ENCODE data around the gene RNFT2.
"Not testable (repeated sequence)": the region's sequence is repeated elsewhere in the genome, so short reads cannot be mapped to it uniquely, and the experiment has no call there.

RNFT2 gene

DNA sequence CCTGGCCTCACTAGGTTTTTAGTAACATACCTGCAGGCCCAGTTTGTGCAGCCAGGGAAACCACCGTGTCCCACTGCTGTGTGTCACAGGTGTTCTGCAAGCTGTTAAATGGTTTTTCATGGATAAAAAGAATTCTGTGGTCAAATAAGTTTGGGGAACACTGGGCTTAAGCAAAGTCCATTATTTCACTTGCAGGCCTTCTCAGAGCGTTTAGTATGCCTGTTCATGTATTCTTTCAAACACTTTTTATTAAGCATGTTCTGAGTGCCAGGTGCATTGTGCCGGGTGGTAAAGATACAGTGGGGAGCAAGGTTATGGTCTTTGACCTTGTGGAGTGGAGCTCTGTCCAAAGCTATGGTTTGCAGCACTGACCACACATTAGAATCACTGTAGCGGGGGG is 7.4 kb downstream of the RNFT2 start:
- TF ChIP-seq CTCF (IDR thresholded peaks at IDR 0.05; ENCODE audit: low read depth, low read length), result no peak
- Histone ChIP-seq H3K9me3 (ENCODE audit: severe bottlenecking) (no peaks in the 10 kb centered on the region), H3K4me3 (ENCODE audit: low read depth, low read length) (no peak overlapping the region), H3K27ac (no peak overlapping the region), H3K27me3 (ENCODE audit: insufficient read depth, low read depth, severe bottlenecking) (no peaks in the 10 kb centered on the region), H3K36me3 (peaks cover 40% of the 10 kb centered on the region)
- DNase-seq, result no peak

GRCh38 chr12:116749884-116750283 is 11.8 kb downstream of the RNFT2 start:
- H3K9me3 ChIP-seq (ENCODE audit: severe bottlenecking), result no peaks in the 10 kb centered on the region
- H3K27ac ChIP-seq, result no peak overlapping the region
- peaks cover 40% of the 10 kb centered on the region for H3K36me3 ChIP-seq
- no peak for DNase-seq
- no peaks in the 10 kb centered on the region for H3K27me3 ChIP-seq (ENCODE audit: insufficient read depth, low read depth, severe bottlenecking)
- no peak overlapping the region for H3K4me3 ChIP-seq (ENCODE audit: low read depth, low read length)
- no peak for TF ChIP-seq CTCF (IDR thresholded peaks at IDR 0.05; ENCODE audit: low read depth, low read length)

- no peak for TF ChIP-seq CTCF (IDR thresholded peaks at IDR 0.05; ENCODE audit: low read depth, low read length)
- H3K27me3 ChIP-seq (ENCODE audit: insufficient read depth, low read depth, severe bottlenecking), result no peaks in the 10 kb centered on the region
- peaks cover 39% of the 10 kb centered on the region for H3K36me3 ChIP-seq
- no peaks in the 10 kb centered on the region for H3K9me3 ChIP-seq (ENCODE audit: severe bottlenecking)
- DNase-seq, result no peak
- no peak overlapping the region for H3K27ac ChIP-seq
- no peak overlapping the region for H3K4me3 ChIP-seq (ENCODE audit: low read depth, low read length)
Observed at GRCh38 chr12:116750298-116750697, 12.2 kb downstream of the RNFT2 start.

GRCh38 chr12:116754097-116754496 is 16.0 kb downstream of the RNFT2 start:
- H3K36me3 ChIP-seq, result peaks cover 25% of the 10 kb centered on the region
- H3K27me3 ChIP-seq (ENCODE audit: insufficient read depth, low read depth, severe bottlenecking); DNase-seq; H3K9me3 ChIP-seq (ENCODE audit: severe bottlenecking); H3K27ac ChIP-seq; H3K4me3 ChIP-seq (ENCODE audit: low read depth, low read length): not testable (repeated sequence)

- H3K36me3 ChIP-seq, result peaks cover 31% of the 10 kb centered on the region
- not testable (repeated sequence) for H3K4me3 ChIP-seq (ENCODE audit: low read depth, low read length); DNase-seq; H3K27me3 ChIP-seq (ENCODE audit: insufficient read depth, low read depth, severe bottlenecking); H3K9me3 ChIP-seq (ENCODE audit: severe bottlenecking); H3K27ac ChIP-seq
Observed at GRCh38 chr12:116754783-116755182, 16.7 kb downstream of the RNFT2 start.

DNA sequence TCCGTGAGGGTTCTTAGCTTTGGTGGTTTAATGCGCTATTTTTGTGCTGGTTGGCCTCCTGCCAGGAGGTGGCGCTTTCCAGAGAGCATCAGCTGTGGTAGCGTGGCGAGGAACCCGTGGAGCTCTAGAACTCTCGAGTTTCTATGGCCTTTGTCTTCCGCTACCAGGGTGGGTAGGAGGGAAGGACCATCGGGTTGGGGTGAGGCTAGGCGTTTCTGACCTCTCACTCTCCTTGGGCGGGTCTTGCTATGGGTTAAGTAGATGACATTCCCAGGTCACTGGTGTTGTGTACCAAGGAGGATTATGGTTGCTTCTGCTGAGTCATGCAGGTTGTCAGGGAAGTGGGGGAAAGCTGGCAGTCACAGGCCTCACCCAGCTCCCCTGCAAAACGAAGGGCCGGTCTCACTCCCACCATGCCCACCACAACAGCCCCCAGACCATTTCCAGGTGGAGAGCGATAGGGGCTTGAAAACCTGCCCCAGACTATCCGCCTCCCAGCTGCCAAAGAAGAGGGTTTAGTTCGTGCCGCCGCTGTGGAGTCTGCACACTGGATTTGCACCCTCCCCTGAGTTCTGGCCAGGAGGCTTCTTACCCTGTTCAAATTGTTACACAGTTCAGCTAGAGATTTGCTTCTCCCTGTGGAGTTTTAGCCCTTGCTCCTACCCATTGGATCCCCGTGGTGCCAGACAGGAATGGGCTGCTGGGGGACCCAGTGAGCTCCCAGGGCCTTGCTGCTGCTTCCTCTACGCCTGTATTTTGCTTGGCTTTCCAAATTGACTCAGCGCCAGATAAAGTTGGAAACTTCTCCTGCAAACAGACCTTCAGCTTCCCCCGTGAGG is 21.9 kb downstream of the RNFT2 start:
- Histone ChIP-seq H3K9me3 (ENCODE audit: severe bottlenecking) (no peaks in the 10 kb centered on the region), H3K27ac (no peak overlapping the region), H3K36me3 (peaks cover 34% of the 10 kb centered on the region), H3K4me3 (ENCODE audit: low read depth, low read length) (no peak overlapping the region), H3K27me3 (ENCODE audit: insufficient read depth, low read depth, severe bottlenecking) (no peaks in the 10 kb centered on the region)
- peak; percentile 27; the same call in 1 of the 2 replicates for TF ChIP-seq CTCF (IDR thresholded peaks at IDR 0.05; ENCODE audit: low read depth, low read length)
- peak; percentile 17 for DNase-seq

GRCh38 chr12:116760622-116761020 is 22.5 kb downstream of the RNFT2 start:
- Histone ChIP-seq H3K27me3 (ENCODE audit: insufficient read depth, low read depth, severe bottlenecking) (no peaks in the 10 kb centered on the region), H3K9me3 (ENCODE audit: severe bottlenecking) (no peaks in the 10 kb centered on the region), H3K4me3 (ENCODE audit: low read depth, low read length) (no peak overlapping the region), H3K36me3 (peaks cover 34% of the 10 kb centered on the region), H3K27ac (no peak overlapping the region)
- TF ChIP-seq CTCF (IDR thresholded peaks at IDR 0.05; ENCODE audit: low read depth, low read length), result no peak
- no peak for DNase-seq
